GM15510 (cell line): Measurements from ENCODE around the gene RIPOR3.

ENCODE experiments used
- POLR2A ChIP-seq: IDR thresholded peaks from 3 replicates; pipeline ENCODE4 v1.6.1; 2011; ENCODE audit warnings: borderline replicate concordance; ENCODE audit not compliant: insufficient read length; ENCODE audit errors: extremely low read depth

Gene RIPOR3

GRCh38 chr20:50659975-50660670 is 31.2 kb downstream of the RIPOR3 start:
- TF ChIP-seq POLR2A, result no peak

- no peak for TF ChIP-seq POLR2A
Measured at GRCh38 chr20:50658804-50659380, 32.5 kb downstream of the RIPOR3 start.

GRCh38 chr20:50655311-50655880 is 35.9 kb downstream of the RIPOR3 start:
- TF ChIP-seq POLR2A, result no peak

GRCh38 chr20:50654904-50655303 is 36.4 kb downstream of the RIPOR3 start:
- TF ChIP-seq POLR2A, result no peak

GRCh38 chr20:50652702-50653294 is 38.5 kb downstream of the RIPOR3 start:
- TF ChIP-seq POLR2A, result no peak

GRCh38 chr20:50651676-50652075 is 39.7 kb downstream of the RIPOR3 start:
- no peak for TF ChIP-seq POLR2A

- no peak for TF ChIP-seq POLR2A
Measured at GRCh38 chr20:50649590-50649989, 41.8 kb downstream of the RIPOR3 start.

GRCh38 chr20:50648651-50649050 is 42.7 kb downstream of the RIPOR3 start:
- no peak for TF ChIP-seq POLR2A

- no peak for TF ChIP-seq POLR2A
Measured at GRCh38 chr20:50646483-50646996, 44.8 kb downstream of the RIPOR3 start.

- TF ChIP-seq POLR2A, result no peak
Measured at GRCh38 chr20:50645253-50646068, 45.9 kb downstream of the RIPOR3 start.

GRCh38 chr20:50642288-50642803 is 49.0 kb downstream of the RIPOR3 start:
- no peak for TF ChIP-seq POLR2A

GRCh38 chr20:50636601-50637540 is 54.5 kb downstream of the RIPOR3 start:
- TF ChIP-seq POLR2A, result no peak
